ENCODE data around the gene AVPR2.

AVPR2 gene

GRCh38 chrX:153886915-153887314, 17.6 kb upstream of the AVPR2 start:
- DNase-seq, result no peak

- DNase-seq, result no peak
Observed at GRCh38 chrX:153887385-153887784, 17.1 kb upstream of the AVPR2 start.

- DNase-seq, result no peak
Observed at GRCh38 chrX:153888344-153888743, 16.1 kb upstream of the AVPR2 start.

DNA sequence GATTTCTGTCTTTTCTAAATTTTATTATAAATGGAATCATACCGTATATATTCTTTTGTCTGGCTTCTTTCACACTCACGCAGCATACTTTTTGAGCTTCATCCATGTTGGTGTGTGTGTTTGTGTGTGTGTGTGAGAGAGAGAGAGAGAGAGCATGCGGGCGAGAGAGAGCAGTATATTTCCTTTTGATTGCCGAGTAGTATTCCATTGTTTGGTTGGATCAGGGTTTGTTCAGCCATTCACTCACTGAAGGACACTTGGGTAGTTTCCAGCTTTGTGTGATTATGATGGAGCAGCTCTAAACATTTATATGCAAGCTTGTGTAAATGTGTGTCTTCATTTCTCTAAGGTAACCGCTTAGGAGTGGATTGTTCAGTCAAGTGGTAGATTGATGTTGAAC, 15.3 kb upstream of the AVPR2 start:
- DNase-seq, result no peak

- DNase-seq, result no peak
Observed at GRCh38 chrX:153897899-153898298, 6.6 kb upstream of the AVPR2 start.

DNA sequence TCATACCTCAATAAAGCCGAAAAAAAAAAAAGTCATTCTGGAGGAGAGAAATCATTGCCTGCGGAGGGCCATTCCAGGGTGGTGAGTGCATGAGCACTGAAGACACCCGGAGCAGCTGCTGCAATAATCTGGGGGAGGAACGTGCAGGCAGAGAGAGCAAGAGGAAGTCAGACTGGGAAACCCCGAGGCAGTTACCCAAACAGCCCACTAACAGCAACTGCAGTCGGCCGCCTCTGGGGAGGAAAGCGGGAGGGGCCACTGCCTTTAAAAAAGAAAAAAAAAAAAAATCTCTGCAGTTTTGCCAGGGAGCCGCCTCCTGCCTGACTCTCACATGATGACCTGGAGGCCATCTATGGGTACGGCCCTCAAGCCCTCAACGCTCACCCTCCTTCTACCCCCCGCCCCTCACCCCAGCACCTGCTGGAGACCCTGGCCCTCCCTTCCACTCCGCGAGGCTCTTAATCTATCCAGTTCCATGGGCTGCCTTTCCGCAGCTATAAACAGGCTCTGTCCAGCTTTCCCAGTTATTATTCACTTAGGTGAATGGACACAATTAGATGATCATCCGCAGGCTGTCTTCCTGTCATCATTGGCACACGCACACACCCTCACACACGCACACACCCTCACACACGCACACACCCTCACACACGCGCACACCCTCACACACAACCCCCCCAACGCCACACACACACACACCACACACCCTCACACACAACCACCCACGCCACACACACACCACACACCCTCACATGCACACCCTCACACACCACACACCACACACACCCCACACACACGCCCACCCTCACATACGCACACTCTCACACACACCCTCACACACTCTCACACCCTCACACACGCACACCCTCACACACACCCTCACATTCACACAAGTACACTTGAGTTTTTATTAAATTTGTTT, 3.4 kb upstream of the AVPR2 start:
- peak; percentile 64 for DNase-seq

DNA sequence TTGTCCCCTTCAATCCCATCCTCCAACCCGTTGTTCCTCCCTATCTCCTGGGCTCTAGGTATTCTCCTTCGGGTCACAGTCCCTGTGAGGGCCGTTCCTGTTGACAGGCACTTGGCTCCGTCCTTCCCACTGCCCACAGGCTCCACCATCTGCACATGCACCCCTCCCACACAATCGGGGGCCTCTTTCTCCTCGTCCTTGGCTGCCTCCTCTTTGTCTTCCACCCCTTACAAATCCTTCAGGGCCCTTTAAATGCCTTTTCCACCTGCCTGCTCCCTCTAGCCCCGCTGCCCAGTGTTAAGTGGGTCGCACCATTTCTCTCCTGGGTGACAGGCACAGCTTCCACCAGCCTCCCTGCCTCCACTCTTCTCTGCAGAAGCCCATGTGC, 2.7 kb upstream of the AVPR2 start:
- no peak for DNase-seq

- DNase-seq, result no peak
Observed at GRCh38 chrX:153902385-153902784, 2.1 kb upstream of the AVPR2 start.

DNA sequence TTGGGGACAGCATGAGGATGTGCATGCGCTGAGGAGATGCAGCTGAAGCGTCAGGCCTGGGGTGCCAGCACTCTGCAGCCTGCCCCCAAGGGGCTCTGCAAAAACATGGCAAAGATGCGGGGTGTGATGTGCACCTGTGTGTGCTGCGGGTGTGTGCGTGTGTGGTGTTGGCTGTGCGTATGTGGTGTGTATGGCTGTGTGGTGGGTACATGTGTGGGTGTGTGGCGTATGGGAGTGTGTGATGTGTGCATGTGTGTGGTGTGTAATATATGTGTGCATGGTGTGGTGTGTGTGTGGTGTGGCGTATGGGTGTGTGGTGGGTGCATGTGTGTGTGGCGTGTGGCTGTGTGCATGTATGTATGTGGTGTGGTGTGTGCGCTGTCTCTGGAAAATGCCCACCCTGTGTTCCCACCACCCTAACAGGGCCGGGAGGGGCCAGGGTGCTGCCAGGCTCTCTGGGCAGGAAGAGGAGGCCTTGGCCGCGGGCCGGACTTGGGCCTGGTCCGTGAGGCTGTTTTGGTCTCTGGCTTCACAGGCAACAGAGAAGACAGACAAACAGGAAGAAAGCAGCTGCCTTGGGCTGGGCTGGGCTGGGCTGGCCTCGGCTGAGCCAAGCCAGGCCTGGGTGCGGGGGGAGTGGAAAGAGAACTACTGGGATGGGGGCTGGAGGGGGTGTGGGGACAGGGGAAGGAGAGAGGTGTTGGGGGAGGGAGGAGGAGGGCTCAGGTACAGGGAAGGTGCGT, 1.1 kb upstream of the AVPR2 start:
- no peak for DNase-seq

DNA sequence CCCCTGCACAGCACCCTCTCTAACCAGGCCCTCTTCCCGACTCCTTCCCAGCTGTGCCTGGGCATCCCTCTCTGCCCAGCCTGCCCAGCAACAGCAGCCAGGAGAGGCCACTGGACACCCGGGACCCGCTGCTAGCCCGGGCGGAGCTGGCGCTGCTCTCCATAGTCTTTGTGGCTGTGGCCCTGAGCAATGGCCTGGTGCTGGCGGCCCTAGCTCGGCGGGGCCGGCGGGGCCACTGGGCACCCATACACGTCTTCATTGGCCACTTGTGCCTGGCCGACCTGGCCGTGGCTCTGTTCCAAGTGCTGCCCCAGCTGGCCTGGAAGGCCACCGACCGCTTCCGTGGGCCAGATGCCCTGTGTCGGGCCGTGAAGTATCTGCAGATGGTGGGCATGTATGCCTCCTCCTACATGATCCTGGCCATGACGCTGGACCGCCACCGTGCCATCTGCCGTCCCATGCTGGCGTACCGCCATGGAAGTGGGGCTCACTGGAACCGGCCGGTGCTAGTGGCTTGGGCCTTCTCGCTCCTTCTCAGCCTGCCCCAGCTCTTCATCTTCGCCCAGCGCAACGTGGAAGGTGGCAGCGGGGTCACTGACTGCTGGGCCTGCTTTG, 1.1 kb downstream of the AVPR2 start:
- no peak for DNase-seq

GRCh38 chrX:153906126-153906917, 1.8 kb downstream of the AVPR2 start:
- DNase-seq, result no peak

DNA sequence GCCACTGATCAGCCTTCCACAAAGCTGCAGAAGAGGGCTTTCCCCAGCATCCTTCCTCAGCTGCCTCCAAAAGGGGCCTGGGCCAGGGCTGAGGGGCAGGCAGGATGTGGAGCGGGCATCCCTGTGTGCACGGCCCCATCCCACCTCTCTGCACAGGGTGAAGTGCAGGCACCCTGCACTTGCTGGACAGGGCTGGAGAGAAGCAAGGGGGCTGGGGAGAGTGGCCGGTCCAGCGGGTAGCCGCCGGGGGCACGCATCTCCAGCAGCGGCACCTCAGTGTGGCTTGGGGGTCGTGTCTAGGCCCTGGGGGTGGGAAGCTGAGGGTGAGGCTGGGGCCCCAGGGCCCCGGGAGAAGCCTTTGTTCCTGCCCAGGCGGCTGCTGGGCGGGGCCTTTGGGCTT, 3.0 kb downstream of the AVPR2 start:
- DNase-seq, result no peak

DNA sequence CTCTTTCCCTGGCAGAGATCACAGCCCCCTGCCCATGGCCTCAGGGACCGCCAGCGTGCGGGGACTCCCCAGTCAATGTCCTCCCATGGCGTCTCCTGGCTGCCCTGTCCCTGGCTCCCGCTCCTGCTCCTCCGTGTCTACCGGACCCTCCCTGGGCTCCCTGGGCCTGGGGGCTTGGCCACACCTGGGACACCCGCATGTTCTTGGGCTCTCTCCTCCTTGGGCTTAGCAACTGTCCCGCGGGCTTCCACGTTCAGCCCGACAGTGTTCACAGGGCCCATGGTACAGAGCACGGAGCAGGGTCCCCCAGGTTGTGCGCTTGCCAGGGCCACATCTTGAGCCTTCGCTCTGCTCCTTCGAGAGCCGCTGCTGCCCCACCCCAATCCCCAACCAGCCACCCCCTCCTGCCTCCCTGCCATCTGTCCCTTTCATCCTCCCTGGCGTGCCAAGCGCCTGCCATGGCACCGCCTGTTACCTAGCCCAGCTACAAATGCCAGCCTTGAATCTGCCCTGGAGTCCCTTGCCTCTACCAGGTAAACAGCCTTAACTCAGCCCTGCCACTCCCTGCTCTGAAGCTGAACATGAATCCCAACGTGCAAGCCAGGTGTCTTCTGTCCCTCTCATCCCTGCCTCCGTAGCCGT, 3.9 kb downstream of the AVPR2 start:
- no peak for DNase-seq

DNA sequence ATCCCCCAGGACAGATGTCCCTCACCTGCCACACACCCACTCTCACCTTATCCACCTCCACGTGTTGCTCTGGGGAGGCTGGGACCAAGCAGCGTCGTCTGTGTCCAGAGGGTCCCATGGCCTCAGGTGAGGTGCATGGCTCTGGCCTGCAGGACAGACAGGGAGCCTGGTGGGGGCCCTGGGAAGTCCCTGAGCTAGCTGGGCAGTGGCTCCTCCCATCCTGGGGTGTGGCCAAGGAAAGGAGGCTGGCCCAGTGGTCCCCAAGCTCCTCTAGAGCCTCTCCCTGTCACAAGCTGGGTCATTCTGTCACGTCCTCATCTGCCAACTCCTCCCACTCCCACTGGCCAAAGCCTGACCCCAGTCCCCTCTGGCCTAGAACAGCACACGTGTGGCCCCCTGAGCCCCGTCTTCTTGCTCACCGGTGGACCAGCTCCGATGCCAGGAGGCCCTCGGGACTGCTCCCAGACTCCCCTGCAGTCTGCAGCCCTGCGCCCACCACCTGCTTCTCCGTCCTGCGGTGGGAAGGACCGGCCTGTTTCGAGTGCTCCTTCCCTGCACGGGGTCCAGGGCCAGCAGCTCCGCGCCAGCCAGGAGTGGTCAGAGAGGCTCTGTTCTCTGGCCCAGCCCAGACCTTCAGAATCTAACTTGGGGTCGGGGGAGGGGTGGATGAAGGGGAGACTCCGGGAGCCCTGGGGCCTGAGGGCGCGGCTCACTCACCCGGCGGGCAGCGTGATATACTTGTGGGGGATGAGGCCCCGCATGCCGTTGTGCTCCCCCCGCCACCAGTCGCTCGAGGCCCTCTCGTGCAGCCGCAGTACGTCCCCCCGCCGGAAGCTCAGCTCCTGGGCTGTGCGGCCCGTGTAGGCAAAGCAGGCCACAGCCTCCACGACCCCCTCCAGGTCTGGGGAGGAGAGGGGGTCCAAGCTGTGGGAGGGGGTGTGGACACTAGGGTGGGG, 4.8 kb downstream of the AVPR2 start:
- no peak for DNase-seq

DNA sequence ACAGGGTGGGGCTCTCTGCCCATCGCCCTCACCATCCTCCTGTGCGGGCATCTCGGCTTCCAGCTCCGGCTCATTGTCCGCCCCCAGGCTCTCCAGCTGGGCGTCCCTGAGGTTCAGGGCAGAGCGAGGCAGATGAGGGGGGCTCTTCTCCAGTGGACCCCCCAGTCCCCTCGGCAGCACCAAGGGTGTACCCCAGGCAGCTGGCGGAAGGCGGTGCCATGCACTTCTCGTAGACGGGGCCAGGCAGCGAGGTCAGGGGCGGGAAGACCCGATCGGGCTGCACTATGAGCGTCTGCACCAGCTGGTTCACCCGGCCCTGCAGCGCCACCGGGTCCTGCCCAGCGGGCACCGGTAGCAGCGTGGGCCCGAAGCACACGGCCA, 5.5 kb downstream of the AVPR2 start:
- DNase-seq, result no peak

- no peak for DNase-seq
Observed at GRCh38 chrX:153910446-153910845, 6.0 kb downstream of the AVPR2 start.

GRCh38 chrX:153911798-153912197, 7.3 kb downstream of the AVPR2 start:
- no peak for DNase-seq

- DNase-seq, result no peak
Observed at GRCh38 chrX:153913211-153913610, 8.7 kb downstream of the AVPR2 start.

DNA sequence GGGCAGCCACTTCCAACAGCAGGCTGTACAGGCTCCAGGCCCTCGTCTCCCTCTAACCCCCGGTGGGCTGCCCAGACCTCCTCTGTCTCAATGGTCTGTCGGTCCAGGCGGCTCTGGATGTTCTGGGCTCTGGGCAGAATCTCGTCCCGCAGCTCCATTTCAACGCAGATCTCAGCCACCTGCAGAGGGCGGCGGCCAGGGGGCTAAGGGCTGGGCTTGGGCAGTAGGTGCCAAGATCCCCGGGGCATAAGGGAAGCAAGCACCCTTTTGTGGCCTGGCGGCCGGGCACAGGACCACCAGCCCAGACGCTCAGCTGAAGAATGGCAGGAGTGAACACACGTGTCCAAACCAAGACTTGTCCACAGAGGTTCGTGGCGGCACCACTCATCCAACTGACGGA, 9.2 kb downstream of the AVPR2 start:
- DNase-seq, result no peak

- no peak for DNase-seq
Observed at GRCh38 chrX:153917869-153918268, 13.4 kb downstream of the AVPR2 start.

- DNase-seq, result no peak
Observed at GRCh38 chrX:153919281-153919680, 14.8 kb downstream of the AVPR2 start.

Measured in left hindlimb (tissue), 1 donor.